Measurements from ENCODE around the gene CAMTA1.

Gene CAMTA1

DNA sequence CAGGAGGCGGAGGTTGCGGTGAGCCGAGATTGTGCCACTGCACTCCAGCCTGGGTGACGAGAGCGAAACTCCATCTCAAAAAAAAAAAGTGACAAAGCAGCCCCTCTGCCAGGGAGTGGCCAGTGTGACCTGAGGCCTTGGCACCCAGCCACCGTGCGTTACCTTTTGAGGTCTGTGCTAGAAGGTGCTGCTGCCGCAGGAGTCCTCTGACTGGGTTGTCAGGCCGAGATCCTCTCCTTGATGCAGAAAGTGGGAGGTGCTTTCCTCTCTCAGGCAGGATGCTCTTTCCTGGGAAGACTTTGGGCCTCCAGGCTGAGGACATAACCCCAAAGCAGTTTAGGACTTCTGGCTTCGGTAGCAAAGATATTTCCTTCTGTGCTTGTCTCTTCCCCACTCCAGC lies 705.3 kb downstream of the CAMTA1 start:
- no peak for DNase-seq (ENCODE audit: low read depth in 2 of 2)

DNA sequence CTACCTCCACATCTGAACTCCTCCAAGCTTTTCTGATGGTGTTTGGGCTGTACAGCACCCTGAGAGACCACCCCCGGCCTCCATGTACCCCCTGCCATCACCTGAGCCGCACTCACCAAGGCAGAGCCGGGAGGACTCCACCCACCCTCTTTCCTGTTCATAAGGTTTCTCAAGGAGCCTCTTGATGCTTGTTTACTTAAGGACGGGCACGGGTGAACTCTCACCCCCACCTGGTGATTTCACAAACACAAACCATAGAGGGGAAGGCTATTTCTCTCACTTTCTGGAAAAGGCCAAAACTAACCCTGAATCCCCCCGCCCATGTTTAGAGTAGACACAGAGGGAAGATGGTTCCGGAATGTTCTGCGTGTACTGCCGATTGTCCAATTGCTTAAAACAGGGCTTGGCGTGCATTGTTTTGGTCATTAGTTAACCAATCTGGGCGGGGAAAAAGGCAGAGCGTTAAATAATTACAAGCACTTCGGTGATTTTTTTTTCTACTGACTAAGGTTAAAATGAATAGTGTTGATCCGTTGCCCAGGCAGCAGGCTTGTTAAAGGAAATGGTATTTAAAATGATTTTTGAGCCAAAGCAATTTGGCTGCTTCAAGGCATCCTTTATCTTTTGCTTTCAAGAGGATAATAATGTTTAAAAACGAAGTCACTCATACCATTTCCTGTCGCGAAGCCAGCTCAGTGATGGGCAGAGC lies 706.0 kb downstream of the CAMTA1 start:
- DNase-seq (ENCODE audit: low read depth in 2 of 2), result no peak

DNA sequence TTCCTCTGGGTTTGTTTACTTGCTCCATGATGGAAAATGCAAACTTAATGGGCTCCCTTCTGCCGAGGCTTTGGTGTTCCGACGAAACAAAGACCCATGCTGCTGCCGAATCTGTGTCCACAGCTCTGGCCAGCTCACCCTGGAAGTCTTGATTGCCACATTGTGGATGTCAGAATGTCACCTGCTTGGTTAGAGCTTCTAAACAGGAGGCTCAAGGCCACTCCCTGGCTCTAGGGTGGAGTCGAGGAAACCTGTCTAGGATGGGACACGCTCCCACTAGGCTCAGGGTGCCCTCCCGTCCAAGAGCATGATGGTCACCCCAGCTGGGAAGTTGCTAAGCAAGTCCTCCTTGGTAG lies 706.5 kb downstream of the CAMTA1 start:
- DNase-seq (ENCODE audit: low read depth in 2 of 2), result no peak

DNA sequence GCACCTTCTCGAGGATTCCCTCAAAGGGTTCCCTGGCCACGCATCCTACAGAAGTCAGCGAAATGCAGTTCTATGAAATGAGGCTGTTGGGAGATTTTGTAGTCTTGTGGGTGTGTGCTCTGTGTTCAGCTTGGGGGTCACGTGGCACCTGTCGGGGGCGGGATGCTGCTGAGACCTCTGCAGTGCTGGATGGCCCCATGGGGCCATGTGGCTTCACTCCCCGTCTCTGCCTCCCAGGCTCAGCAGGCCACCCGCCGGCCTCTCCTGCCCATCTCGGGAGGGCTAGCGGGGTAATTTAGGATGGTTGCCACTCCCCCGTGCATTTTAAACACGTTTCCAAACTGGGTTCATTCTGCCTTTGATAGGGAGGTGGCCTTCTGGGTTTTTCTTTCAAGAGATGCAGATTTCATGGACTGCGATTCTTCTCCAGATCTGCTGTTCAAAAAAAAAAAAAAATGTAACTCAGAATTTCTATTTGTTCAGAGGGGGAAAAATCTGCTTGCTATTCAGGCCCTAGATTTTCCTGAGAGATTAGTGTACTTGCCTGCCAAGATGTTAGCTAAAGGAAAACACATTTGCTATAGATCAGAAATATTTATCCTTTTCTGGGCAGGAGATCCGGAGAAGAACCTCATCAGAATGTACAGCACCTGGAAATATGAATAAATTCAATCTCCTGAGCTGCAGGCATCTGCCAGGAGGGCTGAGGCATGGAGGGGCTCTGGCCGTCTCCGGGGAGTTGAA lies 708.6 kb downstream of the CAMTA1 start:
- DNase-seq (ENCODE audit: low read depth in 2 of 2), result no peak

DNA sequence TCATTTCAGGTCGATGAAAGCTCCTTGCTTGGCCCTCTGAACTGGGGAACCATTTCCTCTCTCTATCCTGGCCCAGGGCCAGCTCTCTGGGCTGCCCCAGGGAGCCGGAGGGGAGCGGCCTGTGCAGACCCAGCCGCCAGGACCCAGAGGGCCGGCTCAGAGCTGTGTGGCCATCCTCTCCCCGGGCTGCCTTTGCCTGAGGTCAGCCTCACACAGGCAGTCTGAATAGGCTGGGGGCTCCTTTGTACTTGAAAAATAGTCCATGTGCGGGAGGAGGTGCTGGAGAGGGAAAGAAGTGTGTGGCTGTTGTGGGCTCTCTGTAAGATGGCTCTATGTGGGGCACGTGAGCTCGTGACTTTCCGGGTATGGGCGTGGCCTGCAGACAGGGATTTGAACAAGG lies 710.7 kb downstream of the CAMTA1 start:
- no peak for DNase-seq (ENCODE audit: low read depth in 2 of 2)

DNA sequence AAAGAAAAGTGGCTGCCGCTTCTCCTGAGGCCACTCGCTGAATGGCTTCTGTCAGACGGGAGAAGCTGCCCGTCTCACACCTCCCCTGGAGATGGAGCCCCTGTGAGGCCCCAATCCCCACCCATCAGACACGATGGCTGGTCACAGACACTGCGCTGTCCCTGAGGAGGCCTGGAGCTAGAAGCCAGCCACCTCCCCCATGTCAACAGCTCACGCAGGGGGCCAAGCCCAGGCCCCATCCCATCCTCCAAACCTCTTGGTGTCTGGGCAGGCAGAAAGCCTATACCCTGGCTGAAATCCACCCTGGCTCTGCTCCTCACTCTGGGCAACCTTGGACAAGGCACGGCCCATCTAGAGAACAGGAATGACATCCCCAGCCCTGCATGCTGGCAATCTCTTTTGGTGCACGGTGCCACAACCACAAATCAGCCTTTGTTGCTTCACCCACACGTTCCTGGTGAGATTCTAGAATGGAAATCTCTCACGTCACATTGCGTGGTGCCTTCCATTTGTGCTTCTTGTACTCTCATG lies 711.9 kb downstream of the CAMTA1 start:
- DNase-seq (ENCODE audit: low read depth in 2 of 2), result no peak

DNA sequence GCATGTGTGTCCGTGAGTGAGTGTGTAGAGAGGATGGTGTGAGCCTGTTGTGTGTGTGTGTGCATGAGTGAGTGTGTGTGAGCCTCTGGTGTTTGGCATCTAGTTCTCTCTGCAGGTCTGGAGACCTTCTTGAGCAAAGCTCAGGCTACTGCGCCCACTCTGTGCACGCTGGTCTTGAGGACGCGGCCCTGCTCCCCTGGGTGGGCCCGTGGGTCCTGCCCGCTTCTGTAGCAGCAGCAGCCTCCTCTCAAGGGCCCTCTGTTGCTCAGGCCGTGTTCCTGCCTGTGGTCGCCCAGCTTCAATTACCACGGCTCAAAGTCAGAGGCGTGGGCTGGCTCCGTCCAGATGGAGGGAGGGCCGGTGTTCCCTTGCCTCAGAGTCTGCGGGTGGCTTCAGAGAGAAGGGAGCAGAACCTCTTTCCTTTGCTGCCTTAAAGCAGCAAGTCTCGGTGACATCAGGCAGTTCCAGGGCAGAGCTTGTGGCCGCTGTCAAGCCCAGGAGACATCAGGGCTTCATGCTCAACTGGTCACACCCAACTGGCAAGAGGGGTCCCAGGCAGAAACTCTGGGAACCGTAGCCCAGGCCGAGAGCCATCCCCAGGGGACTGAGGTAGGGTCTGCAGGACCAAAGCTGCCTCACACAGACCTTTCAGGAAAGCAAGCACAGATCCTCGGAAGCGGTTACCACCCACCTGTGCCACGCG lies 715.3 kb downstream of the CAMTA1 start:
- DNase-seq (ENCODE audit: low read depth in 2 of 2), result no peak

DNA sequence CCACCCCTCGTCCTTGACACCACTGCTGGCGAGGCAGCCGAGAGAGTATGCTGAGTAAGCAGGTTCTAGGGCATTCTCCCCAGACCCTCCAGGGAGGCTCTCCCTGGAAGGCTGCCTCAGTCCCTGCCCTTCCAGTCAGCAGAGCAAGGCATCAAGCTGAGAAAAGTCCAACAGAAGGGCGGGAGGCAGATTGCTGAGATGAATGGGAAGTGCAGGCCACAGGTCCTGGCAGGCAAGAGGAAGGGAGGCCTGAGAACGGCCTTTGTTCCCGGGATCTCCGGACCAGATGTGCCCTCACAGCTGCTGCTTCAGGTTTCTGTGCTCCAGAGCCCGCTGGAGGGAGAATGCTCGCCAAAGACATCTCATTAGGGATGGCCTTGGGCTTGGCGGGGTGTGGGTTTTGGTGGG lies 715.8 kb downstream of the CAMTA1 start:
- no peak for DNase-seq (ENCODE audit: low read depth in 2 of 2)

DNA sequence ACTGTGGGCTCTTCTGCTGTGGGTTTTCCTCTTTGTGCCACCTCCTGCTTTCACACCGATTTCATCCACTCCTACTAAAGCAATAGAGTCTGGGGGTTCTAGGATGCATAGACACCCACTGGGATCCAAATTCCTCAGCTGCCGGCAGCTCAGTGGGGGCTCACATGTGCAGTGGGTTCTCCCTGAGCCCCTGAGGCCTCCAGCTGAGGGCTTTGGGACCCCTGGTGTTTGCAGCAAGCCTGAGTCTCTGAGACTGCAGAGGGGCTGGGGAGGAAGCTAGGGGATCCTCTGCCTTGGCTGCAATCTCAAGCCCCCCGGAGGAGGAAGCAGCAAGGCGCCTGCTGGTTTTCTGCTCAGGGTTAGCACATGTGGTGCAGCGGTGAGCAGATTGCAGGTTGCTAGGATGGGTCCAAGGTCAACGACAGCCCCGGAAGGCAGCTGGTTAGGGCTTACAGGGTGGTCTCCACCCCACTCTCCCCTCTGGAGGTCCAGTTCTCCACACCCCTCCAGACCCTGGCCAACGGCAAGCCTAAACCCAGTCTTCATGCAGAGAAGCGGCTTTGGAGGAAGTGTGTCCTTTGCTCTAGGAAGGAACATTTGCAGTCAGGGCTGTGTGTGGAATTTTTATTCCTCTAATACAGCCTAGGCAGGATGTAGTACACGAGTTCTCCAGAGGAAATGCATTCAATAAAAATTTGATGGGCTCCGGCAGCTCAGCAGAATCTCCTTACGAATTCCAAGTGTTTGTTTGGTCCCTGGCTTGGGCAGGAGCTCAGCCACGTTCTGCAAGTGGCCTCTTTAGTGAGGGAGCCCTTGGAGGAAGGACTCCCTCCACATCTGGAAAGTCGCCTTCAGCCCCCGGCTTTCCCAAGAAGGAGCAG lies 716.7 kb downstream of the CAMTA1 start:
- DNase-seq (ENCODE audit: low read depth in 2 of 2), result no peak

DNA sequence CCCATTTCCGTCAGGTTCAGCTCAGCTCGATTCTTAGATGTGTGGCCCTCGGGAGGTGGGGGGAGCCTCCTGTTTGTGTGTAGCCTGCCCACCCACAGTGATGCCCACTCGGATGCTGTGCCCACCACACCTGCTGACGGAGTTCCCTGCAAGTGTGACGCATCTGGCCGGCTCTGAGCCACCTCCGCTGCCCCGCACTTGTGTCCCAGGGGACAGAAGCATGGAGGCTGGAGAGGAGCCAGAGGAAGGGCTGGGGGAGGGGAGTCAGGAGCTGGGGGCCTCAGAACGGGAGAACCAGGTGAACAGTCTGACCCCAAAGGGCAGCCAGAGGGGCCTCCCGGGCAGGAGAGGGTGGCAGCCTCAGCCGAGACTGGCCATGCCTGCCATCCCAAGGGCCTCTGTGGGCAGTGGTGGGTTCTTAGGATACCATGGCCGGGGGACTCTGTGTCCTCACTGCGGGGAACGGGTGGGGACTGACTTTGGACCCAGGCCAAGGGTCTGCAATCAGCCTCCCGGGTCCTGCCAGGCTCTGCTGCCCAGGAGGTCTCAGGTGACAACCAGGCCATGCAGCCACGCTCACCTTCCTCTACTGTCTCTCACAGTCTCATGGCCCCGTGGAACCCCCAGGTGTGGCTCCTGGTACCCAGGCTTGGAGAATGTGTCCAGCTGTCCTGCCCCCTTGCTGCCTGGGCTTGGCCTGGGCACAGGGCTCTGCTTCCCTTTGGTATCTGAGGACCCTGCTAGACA lies 718.6 kb downstream of the CAMTA1 start:
- DNase-seq (ENCODE audit: low read depth in 2 of 2), result no peak

DNA sequence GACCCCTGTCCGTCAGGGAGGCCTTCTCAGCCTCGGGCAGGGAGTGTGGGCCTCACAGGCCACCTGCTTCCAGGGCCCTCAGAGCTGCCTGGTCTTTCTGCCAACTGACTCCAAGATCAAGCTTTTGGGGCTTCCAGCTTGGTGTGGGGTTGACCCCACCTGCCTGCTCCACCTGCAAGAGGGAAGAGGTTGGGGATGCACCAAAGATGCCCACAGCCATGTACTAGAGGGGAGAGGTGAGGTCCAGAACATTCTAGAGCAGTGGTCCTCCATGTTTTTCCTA lies 719.1 kb downstream of the CAMTA1 start:
- no peak for DNase-seq (ENCODE audit: low read depth in 2 of 2)

DNA sequence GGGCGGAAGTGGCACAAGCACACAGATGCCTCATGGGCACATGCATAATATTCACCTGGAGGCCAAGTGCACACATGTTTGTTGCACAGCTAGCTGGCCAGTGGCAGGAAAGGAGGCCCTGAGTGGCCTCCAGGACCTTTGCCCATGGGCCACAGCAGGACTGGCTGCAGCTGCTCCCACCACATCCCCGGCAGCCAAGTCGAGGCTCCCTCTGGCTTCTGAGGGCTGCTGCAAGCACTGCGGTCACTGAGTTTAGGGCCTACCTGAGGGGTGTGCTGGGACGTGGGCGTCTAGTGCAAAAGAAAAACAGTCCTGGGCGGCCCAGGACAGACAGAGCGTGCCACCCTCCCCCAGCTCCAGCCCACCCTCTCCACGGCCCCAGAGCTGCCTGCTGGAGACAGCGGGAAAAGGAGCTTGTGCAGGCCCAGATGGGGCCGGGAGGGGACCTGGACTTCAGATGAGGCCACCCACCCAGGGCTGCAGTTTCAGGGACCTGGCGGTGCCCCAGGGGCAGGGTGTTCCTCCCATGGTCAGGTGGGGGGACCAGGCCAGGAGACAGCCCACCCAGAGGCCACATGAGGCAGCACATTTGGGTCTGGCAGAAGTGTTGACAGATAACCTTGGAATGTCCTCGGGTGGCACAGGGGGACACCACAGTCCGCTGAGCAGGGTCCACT lies 720.0 kb downstream of the CAMTA1 start:
- DNase-seq (ENCODE audit: low read depth in 2 of 2), result no peak

DNA sequence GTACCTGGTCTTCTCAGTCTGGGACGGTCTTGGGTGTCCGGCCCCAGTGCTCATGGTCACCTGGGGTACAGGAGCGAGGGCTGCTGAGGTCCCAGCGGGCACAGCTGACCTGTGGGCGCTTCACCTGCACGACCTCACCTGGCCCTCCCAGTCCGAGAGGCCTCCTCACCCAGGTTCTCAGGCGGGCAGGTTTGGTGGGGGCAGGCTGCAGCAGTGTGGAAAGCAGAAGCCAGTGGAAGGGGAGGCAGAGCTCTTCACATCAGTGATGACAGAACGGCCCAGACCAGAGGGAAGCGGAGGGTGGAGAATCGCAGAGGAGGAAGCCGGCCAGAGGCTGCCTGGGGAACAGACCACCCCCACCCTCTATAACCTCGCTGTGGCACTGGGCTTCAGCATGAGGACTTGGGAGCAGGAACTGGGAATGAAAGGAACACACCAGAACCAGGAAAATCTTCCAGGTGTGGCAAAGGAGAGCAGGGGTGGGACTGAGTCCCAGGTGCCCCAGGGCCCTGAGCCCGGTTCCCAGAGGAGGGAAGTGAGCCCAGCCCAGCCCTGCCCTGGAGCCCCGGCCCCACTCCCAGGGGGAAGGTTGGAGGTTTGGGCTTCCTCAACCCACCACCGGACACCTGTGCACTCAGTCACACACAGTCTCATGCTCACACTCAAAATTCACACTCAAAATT lies 720.7 kb downstream of the CAMTA1 start:
- no peak for DNase-seq (ENCODE audit: low read depth in 2 of 2)

DNA sequence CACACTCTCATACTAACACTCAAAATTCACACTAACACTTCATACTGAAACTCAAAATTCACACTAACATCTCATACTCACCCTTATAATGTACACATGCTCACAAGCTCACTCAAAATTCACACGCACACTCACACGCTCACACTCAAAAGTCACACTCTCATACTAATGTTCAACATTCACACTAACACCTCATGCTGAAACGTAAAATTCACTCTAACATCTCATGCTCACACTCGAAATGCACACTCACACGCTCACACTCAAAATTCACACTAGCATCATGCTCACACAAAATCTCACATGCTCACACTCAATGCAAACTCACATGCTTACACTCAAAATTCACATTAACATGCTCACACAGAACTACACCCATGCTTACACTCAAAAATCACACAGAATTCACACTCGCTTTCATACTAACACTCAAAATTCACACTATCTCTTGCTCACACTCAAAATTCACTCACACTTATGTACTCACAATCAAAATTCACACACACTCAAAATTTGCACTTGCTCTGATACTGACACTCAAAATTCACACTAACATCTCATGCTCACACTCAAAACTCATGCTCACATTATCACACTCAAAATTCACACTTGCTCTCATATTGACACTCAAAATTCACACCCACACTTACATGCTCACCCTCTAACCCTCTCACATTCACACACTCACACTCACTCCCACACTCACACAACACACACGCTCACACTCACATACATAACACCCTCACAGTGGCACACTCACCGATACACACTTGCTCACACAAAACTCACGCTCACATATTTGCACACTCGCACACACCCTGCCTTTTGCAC lies 721.4 kb downstream of the CAMTA1 start:
- no peak for DNase-seq (ENCODE audit: low read depth in 2 of 2)

DNA sequence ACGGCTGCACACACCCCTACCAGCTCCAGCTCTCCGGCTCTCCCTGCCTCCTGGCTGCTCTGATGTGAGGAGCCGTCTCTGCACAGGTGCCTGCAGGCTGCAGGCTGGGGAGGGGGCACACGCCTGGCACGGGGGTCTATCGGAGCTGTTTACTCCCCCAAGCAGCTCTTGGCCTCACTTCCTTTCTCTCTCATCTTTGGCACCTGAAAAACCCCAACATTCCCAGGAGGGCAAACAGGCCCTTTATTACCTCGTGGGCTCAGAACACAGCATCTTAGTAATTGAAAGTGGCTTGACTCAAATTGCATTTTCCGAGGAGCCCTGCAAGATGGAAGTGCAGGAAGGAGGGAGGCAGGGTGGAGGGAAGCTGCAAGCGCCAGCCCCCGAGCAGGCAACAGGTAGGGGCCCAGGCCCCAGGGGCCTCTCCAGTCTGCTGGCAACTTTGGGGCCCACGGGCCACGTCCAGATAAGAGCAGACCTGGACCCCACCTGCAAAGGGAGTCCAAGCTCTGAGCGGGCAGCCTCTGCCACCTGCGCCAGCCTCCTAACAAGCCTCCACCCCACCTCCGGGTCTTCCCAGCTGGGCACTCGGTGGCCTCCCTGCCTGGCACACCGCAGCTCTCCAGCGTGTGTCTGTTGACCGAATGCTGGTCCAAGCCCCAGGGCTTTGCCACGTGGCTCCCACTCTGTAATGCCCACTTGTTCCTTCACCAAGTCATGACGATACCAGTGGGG lies 722.2 kb downstream of the CAMTA1 start:
- DNase-seq (ENCODE audit: low read depth in 2 of 2), result no peak

DNA sequence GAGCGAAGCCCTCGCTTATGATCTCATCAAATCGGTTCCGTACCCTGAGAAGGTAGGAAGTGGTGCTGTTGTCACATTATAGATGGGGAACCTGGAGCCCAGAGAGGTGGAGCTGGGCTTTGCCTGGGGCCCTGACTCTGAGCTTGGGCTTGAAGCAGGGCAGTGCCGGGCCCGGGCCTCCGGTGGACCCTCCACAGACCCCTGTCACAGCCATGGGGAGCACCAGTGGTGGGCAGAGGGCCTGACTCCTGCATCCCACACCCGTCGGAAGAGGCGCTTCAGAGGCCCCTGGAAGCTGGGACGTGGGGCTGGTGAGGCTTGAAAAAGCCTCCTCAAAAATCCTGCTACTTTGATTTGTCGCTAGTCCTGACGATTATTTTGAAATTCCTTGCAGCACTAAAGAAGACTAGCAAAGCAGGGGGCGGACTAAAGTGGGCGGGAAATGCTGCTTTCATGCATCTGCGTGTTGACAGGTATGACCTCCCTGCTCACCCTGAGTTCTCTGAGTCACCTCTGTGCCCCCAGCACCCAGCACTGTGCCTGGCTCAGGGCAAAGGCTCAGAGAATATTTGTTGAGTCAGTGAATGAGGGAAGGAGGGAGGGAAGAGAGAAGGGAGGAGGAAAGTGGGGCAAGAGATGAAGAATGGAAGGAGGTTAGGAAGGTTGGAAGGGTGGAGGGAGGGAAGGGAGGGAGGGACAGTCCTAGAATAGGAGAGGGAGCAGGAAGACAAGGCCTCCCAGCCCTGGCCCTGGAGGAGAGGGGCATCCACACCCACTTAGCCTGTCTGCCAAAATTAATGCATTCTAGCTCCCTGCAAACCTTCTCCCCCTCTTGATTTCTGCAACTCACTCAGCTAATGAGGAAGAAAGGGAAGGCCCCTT lies 723.0 kb downstream of the CAMTA1 start:
- no peak for DNase-seq (ENCODE audit: low read depth in 2 of 2)

DNA sequence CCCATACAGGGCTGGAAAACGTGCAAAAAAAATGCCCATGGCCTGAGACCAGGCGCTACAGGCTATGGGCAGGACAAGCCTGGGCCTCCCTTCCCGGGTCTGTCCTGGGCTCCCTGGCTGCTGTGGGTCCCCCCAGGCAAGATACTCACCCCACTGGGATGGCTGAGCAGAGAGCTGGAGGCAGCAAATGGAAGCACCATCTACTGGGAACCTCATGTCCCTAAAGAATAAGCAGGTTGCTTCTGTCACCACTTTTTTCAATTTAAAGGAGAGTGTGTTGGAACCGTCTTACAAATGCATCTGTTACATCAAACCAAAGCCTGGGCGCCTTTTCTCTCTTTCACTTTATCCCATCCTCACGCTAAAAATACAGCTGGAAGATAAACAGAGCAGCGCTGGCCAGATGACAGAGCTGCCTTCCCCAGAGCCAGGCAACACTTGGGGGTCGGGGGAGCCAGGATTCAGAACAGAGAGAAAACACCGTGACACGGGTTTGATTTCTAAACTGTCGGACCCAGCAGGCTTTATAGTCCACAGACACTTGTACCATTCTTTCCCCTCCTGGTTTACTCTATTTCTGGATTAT lies 723.8 kb downstream of the CAMTA1 start:
- no peak for DNase-seq (ENCODE audit: low read depth in 2 of 2)
